HG02884 (cell line): ENCODE measurements around the gene PTAR1.
A peak's percentile ranks its signal among the peaks of the same experiment; 100 is the strongest.

ENCODE experiments used
- ATAC-seq: cut with Tn5 transposase; IDR thresholded peaks from one replicate; pipeline ENCODE4 v1.9.1; 2021; ENCODE audit warnings: mild to moderate bottlenecking, moderate library complexity; ENCODE audit not compliant: unreplicated experiment

The PTAR1 gene

DNA sequence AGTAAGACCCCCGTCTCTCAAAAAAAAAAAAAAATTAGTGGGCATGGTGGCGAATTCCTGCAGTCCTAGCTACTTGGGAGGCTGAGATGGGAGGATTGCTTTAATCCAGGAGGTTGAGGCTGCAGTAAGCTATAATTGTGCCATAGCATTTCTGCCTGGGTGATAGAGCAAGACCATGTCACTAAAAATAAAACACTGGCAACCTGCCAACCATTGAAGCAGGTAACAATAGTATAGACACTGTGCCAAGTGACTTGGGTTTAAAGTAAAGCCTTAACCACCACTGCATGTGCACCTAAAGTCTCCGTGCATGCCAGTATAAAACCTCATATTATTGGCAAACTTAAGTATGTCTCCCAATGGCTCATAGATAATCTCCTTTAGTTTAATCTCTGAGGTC, 84.2 kb downstream of the PTAR1 start:
- ATAC-seq: no peak

- ATAC-seq: no peak
These were observed 84.9 kb downstream of the PTAR1 start for GRCh38 chr9:69674716-69675438.

GRCh38 chr9:69674112-69674685, 85.6 kb downstream of the PTAR1 start:
- no peak for ATAC-seq

GRCh38 chr9:69673311-69673640, 86.5 kb downstream of the PTAR1 start:
- ATAC-seq: no peak

- peak; percentile 90 for ATAC-seq
These were observed 87.1 kb downstream of the PTAR1 start for GRCh38 chr9:69672596-69673310.

DNA sequence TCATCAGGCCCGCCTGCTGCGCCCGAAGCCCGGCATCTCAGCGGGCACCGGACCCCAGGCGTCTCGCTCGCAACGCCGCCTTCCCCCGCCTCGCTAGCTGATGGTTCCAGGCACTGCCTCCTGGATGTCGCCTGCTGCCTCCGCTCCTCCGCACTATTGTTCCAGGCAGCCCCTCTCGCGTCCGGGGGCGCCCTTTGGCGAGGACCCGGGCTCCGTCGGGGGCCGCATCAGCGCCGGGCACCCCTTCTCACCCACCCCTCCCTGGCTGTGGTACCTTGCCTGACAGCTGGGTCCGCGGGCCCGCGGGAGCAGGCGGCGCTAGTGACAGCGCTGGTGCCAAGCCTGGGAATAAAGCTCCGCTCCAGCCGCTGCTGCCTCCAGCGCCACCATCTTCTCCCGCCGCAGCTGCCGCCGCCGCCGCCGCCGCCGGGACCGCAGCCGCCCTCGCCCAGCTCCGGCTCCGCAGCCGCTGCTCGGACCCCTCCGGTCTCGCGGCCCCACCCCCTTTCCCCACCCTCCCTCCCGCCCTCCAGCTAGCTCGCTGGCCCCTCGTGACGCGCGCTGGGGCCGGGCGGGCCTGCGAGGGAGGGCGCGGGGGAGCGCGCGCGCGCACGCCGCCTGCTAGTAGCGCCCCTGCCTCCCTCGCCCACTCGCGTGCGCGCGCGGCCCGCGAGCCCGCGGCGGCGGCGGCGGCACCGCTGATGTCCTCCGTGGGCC, 87.8 kb downstream of the PTAR1 start, which contains the start of gene APBA1:
TSS of gene APBA1 (minus strand) at position 493 of the 717 bp plus-strand sequence.
- peak; percentile 28 for ATAC-seq

- no peak for ATAC-seq
These were observed 88.4 kb downstream of the PTAR1 start for GRCh38 chr9:69671311-69671878.

GRCh38 chr9:69667306-69667705, 92.5 kb downstream of the PTAR1 start:
- ATAC-seq: no peak

GRCh38 chr9:69660304-69660703, 99.5 kb downstream of the PTAR1 start:
- ATAC-seq: no peak
